Stimulated activated CD4-positive, alpha-beta T cell treated with anti-CD3 and anti-CD28 coated beads, Interleukin-1b, Interleukin-23, amount 100 ng/mL, for 4 hours (primary cell): ENCODE measurements around the gene MAP3K7.

Experiments used
- DNase-seq, 2 donors: peaks; one replicate each; pipeline ENCODE4 v3.0.0-alpha.2; 2020; ENCODE audit warnings: low read depth in 2 of 2

The MAP3K7 gene

GRCh38 chr6:90586836-90587638 lies at the start of gene MAP3K7:
TSS of gene MAP3K7 (minus strand) at chr6:90587072. CDS start at chr6:90586883, 189 bp downstream.
- DNase-seq: peak; percentile 84 to 89

- DNase-seq: no peak
Measured at GRCh38 chr6:90631046-90631445, 44.2 kb upstream of the MAP3K7 start.

DNA sequence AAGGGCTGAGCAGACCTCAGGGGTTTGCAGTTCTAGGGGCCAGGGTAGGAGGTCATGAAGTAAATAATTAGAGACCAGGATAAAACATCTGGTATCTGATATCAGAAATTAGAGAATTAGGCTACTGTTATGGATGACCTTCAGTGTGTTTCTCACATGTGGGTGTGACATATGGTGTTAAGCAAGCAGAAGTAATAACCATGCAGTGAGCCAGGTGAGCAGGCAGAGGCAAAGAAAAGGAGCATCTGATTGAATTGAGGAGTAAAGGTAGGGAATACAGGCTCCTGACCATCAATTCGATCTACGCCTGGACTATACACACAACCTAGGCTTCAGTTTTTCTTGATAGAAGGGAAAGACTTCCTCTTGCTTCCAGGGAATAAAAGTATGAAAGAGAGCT lies 34.7 kb upstream of the MAP3K7 start:
- no peak for DNase-seq

GRCh38 chr6:90619221-90619620 lies 32.3 kb upstream of the MAP3K7 start:
- no peak for DNase-seq

DNA sequence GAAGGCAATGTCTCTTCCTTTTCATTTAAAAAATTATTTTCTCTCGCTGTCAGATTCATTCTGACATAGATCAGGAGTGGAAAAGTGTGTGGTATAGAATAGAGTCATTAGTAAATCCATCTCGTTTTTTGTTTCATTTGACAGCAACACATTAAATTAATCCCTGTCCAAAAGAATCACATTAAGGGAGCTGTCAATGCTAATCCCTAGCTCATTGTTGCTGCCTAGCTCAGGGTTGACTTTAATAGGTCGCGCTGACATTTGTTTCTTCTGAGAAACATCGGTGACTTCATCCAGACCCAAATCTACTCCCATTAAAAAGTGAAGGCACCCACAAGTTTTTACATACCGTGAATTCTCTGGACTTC lies 25.4 kb upstream of the MAP3K7 start:
- no peak for DNase-seq

DNA sequence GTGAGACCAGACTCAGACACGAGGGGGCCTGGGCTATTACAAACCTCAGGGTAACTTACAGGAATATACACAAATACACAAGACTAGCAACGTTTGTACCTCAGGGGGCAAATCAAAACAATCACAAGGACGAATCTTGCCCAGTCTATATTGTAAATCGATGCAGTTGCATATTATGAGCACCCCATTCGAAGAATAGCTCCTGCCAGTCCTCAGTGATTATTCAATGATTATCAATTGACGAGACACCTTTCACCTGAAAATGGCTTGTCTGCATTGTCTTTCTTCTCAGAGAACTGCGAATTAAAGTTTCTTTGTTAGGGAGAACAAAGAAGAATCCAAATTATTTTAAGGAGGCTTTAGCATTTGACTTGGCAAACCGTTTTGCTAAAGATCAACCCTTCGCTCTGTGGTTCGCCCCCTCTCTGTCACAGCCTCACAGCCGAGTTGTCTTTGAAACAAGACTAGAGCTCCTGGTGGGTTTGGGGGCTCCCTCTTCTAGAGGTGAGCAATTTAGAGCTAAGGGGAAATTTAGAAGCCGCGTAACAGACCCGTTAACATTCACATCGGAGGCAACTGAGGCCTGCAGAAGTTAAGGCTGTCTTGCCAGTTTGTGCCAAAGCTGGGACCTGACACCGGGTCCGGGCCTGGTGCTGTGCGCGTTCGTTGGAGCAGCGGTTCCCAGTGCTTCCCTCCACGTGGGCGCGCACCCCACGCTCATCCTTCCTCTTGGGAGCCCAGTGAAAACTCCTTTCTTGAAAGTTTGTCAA lies 24.9 kb upstream of the MAP3K7 start:
- DNase-seq: no peak

- DNase-seq: peak; percentile 1 to 35
Measured at GRCh38 chr6:90610751-90611542, 24.1 kb upstream of the MAP3K7 start.

DNA sequence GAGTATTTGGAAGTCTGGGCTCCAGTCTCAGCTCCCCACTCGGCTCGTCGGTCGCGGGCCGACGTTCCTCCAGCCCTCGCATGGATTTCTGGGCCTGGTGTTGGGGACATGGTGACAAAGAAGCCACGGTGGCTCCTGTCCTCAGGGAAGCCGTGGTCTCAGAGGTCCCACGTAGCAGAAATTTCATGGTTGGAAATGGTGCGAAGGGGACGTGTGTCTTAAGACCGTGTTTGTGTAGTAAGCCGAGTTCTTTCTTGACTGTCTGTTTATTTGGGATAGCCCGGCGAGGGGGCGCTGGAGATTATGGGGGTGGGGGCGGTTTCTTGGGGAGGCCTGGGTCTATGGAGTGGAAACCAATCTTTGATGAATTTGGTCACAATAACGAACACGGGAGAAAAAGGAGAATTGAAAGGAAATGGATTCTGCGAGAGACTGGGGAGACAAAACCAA lies 23.5 kb upstream of the MAP3K7 start:
- peak in 1 of 2 donors; percentile 0 for DNase-seq

DNA sequence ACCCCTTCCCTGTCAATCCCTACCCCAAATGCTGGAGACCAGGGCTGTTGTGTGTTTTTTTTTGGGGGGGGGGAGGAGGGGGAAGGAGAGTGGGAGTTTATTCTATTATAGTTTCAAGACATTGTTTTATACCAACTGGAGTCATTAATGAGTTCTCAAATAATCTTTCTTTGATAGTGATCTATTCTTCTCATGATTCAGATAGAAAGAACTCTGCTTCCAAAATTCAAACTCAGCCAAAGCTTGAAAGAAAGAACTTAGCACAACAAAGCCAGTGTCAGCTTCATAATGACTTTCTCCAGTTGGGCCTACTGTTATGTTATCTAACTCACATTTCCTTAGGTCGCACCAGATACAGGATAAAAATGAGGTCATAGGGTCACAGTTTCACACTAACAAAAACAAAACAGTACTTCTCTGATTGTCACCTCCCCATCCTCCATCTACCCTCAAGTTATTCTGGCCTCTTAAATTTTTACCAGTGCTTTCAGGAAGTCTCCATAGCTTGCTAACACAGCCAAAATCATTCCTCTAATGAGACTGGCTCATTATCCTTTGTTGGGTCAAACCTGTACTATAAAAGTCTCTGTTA lies 19.0 kb upstream of the MAP3K7 start:
- no peak for DNase-seq

DNA sequence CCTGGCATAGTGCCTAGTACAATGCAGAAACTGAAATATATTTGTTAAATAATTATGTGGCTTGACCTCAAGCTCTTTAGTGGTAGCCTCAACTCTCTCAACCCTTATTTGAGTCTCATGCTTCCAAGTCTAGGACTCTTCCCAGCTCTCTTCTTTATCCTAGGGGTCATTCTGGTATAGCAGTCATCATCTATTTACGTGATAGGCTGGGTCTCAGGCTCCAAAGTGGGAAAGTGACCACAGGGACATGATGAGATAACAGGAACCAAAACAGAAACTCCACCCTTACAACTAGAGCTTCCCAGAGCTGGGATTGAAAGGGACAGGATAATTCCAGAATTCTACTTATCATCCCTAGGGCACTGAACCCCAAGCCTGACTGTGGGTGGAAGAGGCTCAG lies 17.7 kb upstream of the MAP3K7 start:
- no peak for DNase-seq

DNA sequence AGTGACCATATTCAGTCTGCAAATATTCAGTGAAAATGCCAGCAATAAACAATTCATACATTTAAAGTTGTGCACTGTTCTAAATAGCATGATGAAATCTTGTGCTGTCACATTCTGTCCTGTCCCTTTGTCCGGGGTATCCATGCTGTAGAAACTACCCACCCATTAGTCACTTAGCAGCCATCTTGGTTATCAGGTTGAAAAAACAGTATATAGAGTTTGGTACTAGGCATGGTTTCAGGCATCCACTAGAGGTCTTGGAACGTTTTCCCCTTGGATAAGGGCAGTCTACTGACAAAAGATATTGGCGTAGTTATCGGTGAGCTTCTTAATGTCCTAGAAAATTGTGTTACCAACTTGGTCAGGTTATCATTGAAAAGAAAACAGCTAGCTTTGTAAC lies 12.3 kb upstream of the MAP3K7 start:
- DNase-seq: no peak

DNA sequence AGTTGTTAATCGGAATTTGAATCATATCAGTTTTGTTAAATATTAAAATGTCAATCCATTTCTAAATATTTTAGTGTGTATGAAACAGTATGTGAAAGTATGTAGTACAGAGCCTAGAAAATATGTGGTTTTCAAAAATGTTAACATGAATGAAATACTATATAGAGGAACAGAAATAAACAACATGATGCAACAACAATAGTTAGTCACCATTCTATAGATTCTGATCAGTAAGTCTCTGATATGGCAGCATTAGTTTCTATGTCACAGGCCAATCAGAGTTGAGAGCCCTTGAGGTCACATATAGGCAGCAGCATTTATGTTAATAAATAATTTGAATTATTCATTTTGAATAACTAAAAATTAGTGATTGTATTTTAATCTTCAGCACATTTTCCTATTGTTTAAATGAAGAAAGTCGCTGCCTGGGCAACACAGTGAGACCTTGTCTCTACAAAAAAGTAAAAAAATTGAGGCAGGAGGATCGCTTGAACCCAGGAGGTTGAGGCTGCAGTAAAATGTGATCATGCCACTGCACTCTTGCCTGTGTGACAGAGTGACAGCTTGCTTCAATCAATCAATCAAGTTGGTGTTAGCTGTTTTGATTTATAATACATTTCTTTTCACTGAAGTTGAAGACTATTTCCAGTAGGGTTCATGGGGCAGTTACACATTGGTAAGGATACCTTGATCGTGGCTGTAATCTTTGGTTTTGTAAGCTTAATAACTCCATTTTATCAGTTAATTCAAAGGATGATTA lies 11.5 kb upstream of the MAP3K7 start:
- no peak for DNase-seq

- DNase-seq: no peak
Measured at GRCh38 chr6:90596967-90597539, 10.2 kb upstream of the MAP3K7 start.

DNA sequence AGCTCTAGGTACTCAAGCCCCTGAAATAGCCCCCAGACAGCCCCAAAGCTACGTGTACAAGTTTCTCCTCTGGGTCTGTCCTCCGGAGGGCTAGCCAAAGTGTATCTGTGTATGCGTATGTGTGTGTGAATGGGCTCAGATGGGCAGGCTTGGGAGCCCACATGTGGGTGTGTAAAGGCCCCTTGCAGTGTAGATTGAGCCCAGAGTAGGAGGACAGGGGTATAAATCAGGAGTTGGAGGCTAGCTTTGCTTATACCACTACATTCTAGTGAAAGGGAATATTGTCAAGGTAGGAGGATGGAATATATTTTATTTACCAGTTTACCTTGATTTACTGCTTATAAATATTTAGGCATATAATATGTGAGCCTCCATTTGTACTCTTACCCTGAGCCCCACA lies 9.0 kb upstream of the MAP3K7 start:
- DNase-seq: no peak

DNA sequence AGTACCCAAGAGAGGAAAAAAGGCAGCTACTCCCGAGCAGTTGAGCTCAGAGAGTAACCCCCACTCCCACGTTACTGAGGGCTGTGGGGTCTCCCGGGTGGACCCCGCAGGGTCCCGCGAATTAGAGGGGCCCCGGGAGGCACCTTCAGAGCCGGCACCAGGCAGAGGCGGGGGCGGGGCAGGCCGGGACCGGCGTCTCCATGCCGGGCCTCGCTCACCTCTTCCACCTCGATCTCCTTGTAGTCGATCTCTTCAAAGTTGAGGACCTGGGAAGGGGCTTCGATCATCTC lies 381 bp downstream of the MAP3K7 start:
- DNase-seq: peak in 1 of 2 donors; percentile 29

GRCh38 chr6:90584636-90585255 lies 2.1 kb downstream of the MAP3K7 start:
- no peak for DNase-seq

DNA sequence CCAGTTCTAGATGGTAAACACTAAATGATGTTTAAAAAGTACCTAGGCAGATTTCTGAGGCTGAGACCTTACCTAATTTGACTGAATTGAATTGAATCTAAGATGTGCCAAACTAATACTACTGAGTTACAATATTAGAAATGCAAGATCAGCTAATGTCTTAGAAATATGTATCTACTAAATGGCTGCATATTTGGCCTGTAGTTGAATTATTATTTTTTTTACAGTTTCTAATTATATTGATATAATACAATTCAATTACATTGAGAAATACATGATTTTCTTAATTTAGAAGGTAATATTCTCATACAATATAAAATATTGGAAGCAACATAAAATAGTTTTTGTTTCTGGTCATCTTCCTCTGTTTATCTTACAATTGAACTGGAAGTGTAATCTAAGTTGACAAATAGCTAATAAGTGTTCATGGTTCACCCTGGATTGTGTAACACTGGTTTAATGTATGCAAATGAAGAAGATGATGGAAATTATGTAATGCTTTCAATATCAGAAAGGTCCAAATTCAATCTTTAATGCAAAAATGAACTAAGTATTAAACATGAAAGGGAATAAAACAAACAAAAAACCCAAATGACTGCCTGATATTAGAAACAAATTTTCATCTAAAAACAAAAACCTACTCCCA lies 2.9 kb downstream of the MAP3K7 start:
- DNase-seq: no peak

GRCh38 chr6:90583179-90583835 lies 3.6 kb downstream of the MAP3K7 start:
- no peak for DNase-seq

DNA sequence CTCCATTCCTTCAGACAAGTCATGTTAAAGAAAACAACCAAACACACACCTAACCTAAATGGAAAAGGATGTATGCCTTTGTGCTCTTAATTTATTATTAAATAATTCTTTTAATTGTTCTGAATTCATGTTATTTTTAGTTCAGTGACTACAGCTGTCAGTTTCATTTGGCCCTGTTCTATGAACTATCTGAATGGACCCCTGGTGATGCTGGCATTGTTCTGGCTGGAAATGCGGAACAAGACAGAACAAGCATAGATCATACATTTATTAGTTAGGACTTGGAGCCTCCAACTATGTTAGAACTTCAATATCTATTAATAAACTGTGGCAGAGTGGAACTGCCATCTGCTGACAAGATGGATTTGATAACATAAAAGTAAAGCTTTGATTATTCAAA lies 5.7 kb downstream of the MAP3K7 start:
- no peak for DNase-seq
